WERI-Rb-1 (cell line): ENCODE data around the gene PRPF6.
A peak's percentile ranks its signal among the peaks of the same experiment; 100 is the strongest.

ENCODE experiments used
- DNase-seq: peaks from one replicate; pipeline ENCODE4 v3.0.0-alpha.2; 2020
- H3K27ac ChIP-seq: fragments of 250-450 bp; sonication (Bioruptor Pico); 2 replicates; pipeline ENCODE4 v1.5.1; 2020; ENCODE audit warnings: mild to moderate bottlenecking, moderate library complexity
- H3K27me3 ChIP-seq: fragments of 250-450 bp; sonication (Bioruptor Pico); 2 replicates; pipeline ENCODE4 v1.5.1; 2021; ENCODE audit warnings: mild to moderate bottlenecking, low read depth, moderate library complexity; ENCODE audit not compliant: insufficient read depth, severe bottlenecking
- H3K36me3 ChIP-seq: fragments of 250-450 bp; sonication (Bioruptor Pico); 2 replicates; pipeline ENCODE4 v1.5.1; 2020; ENCODE audit warnings: mild to moderate bottlenecking, moderate library complexity
- H3K4me3 ChIP-seq: 2 replicates; pipeline ENCODE4 v1.5.1; 2011; ENCODE audit warnings: low read depth, mild to moderate bottlenecking, control low read depth, low read length
- H3K9me3 ChIP-seq: fragments of 250-450 bp; sonication (Bioruptor Pico); 2 replicates; pipeline ENCODE4 v1.5.1; 2021; ENCODE audit warnings: mild to moderate bottlenecking, moderate library complexity; ENCODE audit not compliant: severe bottlenecking
- TF ChIP-seq, protein P1 (sequence below): IDR thresholded peaks from 2 replicates; pipeline ENCODE4 v1.5.1; 2011; ENCODE audit warnings: low read depth, mild to moderate bottlenecking, control low read depth, inconsistent platforms, low read length

Gene PRPF6

DNA sequence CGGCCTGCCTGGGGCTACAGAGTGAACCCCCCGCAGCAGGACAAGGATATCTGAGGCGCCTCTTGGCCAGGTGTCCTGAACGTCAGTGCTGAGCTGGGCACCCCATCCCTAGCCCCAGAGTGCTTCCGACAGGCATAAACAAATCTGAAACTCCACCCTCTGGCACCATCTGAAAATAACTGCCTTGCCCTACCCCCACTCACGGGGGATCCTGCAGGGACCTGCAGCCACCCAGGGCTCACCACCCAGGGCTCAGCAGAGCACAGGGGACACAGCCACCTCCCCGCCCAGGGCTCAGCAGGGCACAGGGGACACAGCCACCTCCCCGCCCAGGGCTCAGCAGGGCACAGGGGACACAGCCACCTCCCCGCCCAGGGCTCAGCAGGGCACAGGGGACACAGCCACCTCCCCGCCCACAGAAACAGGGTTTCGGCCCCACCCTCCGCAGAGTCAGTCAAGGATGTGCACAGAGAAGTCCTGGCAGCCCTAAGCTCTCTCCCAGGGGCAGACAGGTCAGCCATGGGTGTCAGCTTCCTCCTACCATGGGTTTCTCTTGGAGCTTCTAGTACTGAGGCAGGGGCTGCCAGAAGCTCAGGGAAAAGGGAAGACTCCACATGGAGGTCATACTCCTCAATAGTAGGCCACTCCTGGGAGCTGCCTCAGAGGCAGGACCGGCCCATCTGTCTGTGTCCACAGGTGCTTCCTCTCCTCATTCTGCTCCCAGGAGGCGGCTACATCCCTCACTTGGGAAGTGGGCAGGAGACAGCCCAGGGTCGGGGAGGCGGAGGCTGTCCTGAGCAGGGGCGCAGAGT lies 29.3 kb upstream of the PRPF6 start:
- H3K27me3 ChIP-seq: no peaks in the 10 kb centered on the region
- H3K9me3 ChIP-seq: no peaks in the 10 kb centered on the region
- H3K36me3 ChIP-seq: no peaks in the 10 kb centered on the region
- TF ChIP-seq, protein P1, sequence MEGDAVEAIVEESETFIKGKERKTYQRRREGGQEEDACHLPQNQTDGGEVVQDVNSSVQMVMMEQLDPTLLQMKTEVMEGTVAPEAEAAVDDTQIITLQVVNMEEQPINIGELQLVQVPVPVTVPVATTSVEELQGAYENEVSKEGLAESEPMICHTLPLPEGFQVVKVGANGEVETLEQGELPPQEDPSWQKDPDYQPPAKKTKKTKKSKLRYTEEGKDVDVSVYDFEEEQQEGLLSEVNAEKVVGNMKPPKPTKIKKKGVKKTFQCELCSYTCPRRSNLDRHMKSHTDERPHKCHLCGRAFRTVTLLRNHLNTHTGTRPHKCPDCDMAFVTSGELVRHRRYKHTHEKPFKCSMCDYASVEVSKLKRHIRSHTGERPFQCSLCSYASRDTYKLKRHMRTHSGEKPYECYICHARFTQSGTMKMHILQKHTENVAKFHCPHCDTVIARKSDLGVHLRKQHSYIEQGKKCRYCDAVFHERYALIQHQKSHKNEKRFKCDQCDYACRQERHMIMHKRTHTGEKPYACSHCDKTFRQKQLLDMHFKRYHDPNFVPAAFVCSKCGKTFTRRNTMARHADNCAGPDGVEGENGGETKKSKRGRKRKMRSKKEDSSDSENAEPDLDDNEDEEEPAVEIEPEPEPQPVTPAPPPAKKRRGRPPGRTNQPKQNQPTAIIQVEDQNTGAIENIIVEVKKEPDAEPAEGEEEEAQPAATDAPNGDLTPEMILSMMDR: no peak
- H3K4me3 ChIP-seq: no peak overlapping the region
- peak overlapping the region; percentile 60; the same call in 1 of the 2 replicates for H3K27ac ChIP-seq
- DNase-seq: no peak

DNA sequence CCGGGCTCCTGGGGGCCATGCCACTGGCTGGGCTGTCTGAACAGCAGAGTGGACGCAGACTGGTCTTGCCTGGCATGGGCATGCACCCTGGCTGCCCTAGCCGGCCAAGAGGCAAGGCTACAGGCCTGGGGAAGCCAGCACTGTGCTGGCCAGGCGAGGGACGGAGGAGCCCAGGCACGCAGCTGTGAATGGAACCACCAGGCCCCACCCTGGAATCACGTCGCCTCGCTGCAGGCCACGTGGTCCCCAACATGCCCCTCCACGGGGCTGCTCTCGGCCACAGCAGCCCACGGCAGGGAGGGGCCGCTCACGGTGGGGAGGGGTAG lies 28.8 kb upstream of the PRPF6 start:
- TF ChIP-seq, protein P1: no peak
- no peak overlapping the region for H3K27ac ChIP-seq

DNA sequence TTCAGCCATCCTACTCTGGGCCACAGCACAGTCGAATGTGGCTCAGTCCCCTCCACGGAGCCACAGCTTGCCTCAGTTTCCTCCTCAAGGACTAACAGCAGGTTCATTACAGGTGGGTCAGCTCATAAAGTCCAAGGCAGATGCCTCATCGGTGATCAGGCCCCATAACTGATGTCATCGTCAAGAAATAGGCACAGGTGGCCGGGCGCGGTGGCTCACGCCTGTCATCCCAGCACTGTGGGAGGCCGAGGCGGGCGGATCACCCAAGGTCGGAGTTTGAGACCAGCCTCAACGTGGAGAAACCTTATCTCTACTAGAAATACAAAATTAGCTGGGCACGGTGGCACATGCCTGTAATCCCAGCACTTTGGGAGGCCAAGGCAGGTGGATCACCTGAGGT lies 28.2 kb upstream of the PRPF6 start:
- Histone ChIP-seq H3K9me3 (no peaks in the 10 kb centered on the region), H3K36me3 (no peaks in the 10 kb centered on the region), H3K27me3 (no peaks in the 10 kb centered on the region), H3K4me3 (no peak overlapping the region), H3K27ac (no peak overlapping the region)
- DNase-seq: no peak
- TF ChIP-seq, protein P1: no peak

More for the DNA sequence above, 28.8 kb upstream of the PRPF6 start:
- Histone ChIP-seq H3K27me3 (no peaks in the 10 kb centered on the region), H3K9me3 (no peaks in the 10 kb centered on the region), H3K36me3 (no peaks in the 10 kb centered on the region), H3K4me3 (no peak overlapping the region)
- DNase-seq: no peak

DNA sequence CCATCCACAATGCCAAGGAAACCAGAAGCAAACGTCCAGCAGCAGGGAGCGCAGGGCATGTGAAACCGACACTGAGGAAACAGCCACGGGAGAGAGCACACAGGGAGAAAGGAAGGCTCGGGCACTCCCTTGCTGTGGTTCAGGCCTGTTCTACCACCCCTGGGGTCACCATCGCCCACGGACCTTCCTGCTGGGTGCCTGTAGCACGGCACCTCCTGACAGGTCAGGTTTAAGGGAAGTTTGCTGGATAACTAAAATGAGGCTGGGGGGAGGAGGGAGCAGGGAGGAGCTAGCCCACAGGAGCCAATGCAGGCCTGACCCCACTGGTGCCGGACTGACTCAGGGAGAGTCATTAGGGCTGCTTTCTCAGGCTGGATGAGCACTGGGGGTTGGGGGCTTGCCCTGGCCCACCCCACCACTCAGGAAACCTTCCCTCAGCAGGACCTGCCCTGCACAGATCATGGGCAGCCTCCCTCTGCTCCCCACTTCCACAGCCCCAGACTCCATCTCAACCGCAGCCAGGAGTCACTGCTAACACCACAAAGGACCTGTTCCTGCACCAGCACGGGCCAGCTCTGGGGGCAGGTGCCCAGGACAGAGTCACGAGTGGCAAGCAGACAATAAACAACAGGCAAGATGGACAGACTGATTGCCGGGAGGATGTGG lies 27.0 kb upstream of the PRPF6 start:
- H3K36me3 ChIP-seq: no peaks in the 10 kb centered on the region
- no peak for DNase-seq
- H3K4me3 ChIP-seq: no peak overlapping the region
- H3K27ac ChIP-seq: no peak overlapping the region
- H3K27me3 ChIP-seq: no peaks in the 10 kb centered on the region
- H3K9me3 ChIP-seq: no peaks in the 10 kb centered on the region
- TF ChIP-seq, protein P1: no peak

DNA sequence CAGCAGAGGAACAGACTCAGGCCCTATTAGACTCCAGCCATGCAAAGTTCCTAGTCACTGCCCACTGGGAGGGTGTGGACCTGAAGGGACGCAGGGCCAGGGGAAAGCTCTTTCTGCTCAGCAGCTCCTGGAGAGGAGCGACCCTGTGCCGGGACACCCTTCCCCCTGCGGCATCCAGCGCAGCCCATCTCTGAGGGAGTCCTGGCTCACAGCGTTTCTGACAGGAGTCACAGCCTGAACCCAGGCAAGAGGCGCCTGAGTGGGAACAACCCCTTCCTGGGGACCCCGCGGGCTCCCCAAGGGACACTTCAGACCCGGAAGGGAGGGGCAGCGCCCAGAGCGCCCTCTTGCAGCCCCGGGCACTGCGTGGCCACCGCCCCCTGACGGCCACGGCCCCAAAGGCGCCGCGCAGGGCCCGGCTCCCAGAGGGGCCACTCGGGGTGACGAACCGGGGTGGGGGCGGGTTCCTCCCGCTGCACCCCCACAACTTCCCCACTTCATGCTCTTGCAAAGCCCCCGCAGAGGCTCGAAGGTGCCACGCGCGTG lies 25.6 kb upstream of the PRPF6 start:
- Histone ChIP-seq H3K27ac (peak overlapping the region; percentile 89), H3K27me3 (no peaks in the 10 kb centered on the region), H3K36me3 (peaks cover 2% of the 10 kb centered on the region; the same call in 1 of the 2 replicates), H3K9me3 (no peaks in the 10 kb centered on the region), H3K4me3 (peak overlapping the region; percentile 63)
- DNase-seq: no peak
- TF ChIP-seq, protein P1: peak; percentile 33; the same call in 1 of the 2 replicates
